Stimulated activated CD4-positive, alpha-beta T cell treated with anti-CD3 and anti-CD28 coated beads, Interleukin-2, amount 100 ng/mL, for 24 hours (primary cell): ENCODE results near the gene AP1S1.
"Not testable (repeated sequence)": the region's sequence is repeated elsewhere in the genome, so short reads cannot be mapped to it uniquely, and the experiment has no call there.

Source experiments
- DNase-seq, 2 donors: peaks; one replicate each; pipeline ENCODE4 v3.0.0-alpha.2; 2020

Gene AP1S1

GRCh38 chr7:101125989-101126650 lies 28.2 kb upstream of the AP1S1 start:
- no peak for DNase-seq

DNA sequence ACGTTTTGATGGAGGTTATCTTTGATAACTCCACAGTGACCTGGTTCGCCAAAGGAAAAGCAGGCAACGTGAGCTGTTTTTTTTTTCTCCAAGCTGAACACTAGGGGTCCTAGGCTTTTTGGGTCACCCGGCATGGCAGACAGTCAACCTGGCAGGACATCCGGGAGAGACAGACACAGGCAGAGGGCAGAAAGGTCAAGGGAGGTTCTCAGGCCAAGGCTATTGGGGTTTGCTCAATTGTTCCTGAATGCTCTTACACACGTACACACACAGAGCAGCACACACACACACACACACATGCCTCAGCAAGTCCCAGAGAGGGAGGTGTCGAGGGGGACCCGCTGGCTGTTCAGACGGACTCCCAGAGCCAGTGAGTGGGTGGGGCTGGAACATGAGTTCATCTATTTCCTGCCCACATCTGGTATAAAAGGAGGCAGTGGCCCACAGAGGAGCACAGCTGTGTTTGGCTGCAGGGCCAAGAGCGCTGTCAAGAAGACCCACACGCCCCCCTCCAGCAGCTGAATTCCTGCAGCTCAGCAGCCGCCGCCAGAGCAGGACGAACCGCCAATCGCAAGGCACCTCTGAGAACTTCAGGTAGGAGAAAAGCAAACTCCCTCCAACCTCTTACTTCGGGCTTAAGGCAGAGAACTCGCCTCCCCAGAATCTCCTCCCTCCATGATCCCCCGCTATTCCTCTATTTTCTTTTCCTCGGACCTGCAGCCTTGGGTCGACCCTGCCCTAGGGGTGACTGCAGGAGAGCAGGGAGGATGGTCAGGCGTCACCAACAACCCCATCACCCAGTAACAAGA lies 27.4 kb upstream of the AP1S1 start, which contains the start of gene SERPINE1:
SERPINE1 (plus strand) TSS at position 454 of the 809 bp plus-strand sequence. CDS start 1,290 bp downstream, outside the sequence.
- DNase-seq: peak; percentile 32 to 41

- no peak for DNase-seq
Measured at GRCh38 chr7:101127460-101128039, 26.7 kb upstream of the AP1S1 start.

GRCh38 chr7:101128040-101128834 lies 26.0 kb upstream of the AP1S1 start:
- no peak for DNase-seq

DNA sequence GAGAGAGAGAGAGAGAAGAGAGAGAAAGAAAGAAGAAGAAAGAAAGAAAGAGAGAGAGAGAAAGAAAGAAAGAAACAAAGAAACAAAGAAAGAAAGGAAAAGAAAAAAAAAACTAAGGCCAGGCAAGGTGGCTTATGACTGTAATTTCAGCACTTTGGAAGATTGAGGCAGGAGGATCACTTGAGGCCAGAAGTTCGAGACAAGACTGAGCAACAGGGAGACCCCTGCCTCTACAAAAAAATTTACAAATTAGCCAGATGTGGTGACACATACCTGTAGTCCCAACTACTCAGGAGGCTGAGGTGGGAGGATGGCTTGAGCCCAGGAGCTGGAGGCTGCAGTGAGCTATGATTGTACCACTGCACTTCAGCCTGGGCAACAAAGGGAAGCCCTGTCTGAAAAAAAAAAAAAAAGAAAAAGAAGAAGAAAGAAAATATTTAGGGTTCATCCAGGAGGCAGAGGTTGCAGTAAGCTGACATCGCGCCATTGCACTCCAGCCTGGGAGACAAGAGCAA lies 24.6 kb upstream of the AP1S1 start:
- no peak for DNase-seq

- DNase-seq: not testable (repeated sequence)
Measured at GRCh38 chr7:101132626-101133600, 21.4 kb upstream of the AP1S1 start.

DNA sequence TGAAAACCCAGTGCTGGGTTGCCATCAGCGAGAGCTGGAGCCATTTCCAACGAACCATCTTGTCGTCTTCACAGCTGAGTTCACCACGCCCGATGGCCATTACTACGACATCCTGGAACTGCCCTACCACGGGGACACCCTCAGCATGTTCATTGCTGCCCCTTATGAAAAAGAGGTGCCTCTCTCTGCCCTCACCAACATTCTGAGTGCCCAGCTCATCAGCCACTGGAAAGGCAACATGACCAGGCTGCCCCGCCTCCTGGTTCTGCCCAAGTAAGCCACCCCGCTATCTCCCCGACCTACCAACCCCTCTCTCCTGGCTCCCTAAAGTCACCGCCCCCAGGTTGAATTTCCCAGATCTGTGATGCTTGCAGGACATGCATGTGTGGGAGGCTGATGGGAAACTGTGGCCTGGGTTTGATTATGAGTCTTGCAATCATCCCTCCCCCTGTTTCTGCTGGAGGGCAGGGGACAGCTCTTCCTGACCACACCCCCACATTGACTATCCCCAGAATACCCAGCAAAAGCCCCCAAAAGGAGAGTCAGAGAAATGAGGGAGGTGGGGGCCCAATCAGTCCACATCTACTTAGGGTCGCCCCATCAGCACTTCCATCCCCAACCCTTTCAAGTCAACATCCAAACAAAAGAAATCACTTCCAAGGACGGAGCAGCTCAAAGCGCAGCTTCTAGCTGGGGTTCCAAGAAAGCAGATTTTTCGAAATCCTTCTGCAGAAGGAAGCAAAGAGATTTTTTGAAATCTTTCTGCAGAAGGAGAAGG lies 20.5 kb upstream of the AP1S1 start:
- DNase-seq: no peak

- DNase-seq: no peak
Measured at GRCh38 chr7:101134399-101134980, 19.8 kb upstream of the AP1S1 start.

DNA sequence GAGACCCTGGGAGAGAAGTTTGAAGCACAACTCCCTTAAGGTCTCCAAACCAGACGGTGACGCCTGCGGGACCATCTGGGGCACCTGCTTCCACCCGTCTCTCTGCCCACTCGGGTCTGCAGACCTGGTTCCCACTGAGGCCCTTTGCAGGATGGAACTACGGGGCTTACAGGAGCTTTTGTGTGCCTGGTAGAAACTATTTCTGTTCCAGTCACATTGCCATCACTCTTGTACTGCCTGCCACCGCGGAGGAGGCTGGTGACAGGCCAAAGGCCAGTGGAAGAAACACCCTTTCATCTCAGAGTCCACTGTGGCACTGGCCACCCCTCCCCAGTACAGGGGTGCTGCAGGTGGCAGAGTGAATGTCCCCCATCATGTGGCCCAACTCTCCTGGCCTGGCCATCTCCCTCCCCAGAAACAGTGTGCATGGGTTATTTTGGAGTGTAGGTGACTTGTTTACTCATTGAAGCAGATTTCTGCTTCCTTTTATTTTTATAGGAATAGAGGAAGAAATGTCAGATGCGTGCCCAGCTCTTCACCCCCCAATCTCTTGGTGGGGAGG lies 16.5 kb upstream of the AP1S1 start:
- no peak for DNase-seq

DNA sequence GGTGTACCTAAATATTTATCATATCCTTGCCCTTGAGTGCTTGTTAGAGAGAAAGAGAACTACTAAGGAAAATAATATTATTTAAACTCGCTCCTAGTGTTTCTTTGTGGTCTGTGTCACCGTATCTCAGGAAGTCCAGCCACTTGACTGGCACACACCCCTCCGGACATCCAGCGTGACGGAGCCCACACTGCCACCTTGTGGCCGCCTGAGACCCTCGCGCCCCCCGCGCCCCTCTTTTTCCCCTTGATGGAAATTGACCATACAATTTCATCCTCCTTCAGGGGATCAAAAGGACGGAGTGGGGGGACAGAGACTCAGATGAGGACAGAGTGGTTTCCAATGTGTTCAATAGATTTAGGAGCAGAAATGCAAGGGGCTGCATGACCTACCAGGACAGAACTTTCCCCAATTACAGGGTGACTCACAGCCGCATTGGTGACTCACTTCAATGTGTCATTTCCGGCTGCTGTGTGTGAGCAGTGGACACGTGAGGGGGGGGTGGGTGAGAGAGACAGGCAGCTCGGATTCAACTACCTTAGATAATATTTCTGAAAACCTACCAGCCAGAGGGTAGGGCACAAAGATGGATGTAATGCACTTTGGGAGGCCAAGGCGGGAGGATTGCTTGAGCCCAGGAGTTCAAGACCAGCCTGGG lies 15.9 kb upstream of the AP1S1 start:
- peak; percentile 86 to 89 for DNase-seq

GRCh38 chr7:101140339-101140699 lies 14.0 kb upstream of the AP1S1 start:
- DNase-seq: no peak

DNA sequence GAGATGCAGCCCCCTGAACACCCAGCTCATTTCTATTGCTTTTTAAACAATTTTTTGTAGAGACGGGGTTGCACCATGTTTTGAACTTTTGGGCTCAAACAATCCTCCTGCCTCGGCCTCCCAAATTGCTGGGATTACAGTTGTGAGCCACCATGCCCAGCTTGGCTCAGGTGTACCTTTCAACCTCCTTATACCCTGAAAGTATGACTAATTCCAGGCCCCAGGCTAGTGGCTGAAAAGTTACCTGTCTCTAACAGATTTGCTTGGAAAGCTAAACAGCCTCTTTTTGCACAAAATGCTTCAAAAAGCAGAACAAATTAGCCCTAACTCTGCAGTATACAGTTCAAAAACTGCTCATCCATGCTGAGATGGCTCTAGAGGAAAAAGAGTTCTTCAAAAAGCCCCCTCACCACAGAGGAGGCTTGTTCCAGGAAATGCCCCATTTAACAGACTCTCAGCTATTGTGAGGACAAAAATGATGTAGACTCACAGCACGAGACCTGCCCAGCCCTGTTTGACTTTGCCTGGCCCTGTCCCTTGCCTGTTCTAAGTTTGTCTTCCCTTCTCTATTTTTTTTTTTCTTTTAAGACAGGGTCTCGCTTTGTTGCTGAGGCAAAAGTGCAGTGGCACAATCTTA lies 13.4 kb upstream of the AP1S1 start:
- no peak for DNase-seq

DNA sequence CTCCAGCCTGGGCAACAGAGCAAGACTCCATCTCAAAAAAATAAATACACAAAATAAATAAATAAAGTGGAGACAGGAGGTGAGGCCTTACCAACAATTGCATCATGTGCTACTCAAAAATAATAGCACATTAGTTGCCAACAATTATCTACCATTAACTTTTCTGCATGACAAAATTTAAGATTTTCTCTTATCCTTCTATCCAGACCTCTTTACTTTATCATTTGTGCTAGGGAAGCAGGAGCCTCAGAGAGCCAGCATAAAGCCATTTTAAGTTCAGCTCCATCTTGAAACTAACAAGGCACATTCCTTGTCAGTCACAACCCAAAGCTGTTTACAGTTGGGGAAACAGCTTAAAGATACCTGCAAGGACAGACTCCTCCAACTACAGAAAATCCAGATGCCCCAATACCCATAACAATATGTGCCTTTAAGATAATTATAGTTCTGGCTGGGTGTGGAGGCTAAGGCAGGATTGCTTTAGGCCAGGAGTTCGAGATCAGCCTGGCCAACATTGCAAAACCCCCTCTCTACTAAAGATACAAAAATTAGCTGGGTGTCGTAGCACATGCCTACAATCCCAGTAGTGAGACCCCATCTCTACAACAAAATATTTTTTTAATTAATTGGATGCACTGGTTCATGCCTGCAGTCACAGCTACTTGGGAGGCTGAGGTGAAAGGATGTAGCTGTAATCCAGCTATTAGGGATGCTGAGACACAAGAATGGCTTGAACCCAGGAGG lies 2.2 kb upstream of the AP1S1 start:
- no peak for DNase-seq

GRCh38 chr7:101154693-101155102 lies 422 bp downstream of the AP1S1 start:
- DNase-seq: no peak

GRCh38 chr7:101155303-101155702 lies 1.0 kb downstream of the AP1S1 start:
- DNase-seq: no peak

DNA sequence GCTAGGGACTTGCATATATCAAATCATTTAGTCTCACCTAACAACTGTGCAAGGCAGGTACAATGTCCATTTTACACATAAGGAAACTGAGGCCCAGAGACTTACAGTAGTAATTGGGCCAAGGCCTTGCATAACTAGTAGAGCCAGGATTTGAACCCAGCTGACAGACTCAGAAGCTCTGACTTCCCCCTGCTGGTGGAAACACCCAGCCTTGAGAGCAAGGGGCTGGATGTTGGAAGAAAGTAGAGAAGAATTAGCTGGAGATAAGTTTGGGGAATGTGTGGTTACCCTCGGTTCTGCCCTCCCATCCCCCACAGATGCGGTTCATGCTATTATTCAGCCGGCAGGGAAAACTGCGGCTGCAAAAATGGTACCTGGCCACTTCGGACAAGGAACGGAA lies 2.0 kb downstream of the AP1S1 start:
- no peak for DNase-seq

DNA sequence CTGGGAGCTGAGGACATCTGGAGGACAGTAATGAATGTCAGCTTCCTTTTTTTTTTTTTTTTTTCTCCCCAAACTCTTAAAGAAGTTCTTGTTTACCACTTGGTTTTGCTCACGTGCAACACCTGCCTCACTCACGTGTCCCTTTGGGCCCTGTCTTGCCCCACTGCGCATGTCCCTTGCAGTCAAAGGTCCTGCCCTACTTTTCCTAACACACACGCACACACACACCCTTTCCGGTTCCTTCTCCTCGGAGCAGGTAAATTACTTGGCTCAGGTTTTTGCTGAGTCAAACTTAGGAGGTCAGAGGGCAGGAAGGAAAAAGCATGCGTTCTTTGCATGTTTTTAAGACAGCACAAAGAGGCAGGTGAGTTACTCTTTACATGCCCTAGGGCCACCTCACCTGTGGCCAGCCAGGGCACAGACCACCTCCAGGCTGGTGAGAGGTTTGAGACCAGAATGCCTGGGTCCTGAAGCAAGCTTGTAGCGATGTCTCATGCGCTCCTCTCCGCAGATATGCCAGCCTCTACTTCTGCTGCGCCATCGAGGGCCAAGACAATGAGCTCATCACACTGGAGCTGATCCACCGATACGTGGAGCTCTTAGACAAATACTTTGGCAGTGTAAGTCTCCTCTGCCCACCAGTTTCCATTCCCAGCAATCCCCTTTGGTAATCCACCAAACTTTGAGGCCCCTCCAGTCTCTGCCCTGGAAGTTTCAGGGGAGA lies 2.8 kb downstream of the AP1S1 start:
- DNase-seq: no peak
